NOMO-1 treated with DMSO at 0.1 percent for 48 hours (cell line): ENCODE data around the gene LAMB2.

Source experiments
- DNase-seq: peaks from one replicate; lab custom pipeline; 2025; ENCODE audit not compliant: unreplicated experiment; lab: John Stamatoyannopoulos, UW

Gene LAMB2

DNA sequence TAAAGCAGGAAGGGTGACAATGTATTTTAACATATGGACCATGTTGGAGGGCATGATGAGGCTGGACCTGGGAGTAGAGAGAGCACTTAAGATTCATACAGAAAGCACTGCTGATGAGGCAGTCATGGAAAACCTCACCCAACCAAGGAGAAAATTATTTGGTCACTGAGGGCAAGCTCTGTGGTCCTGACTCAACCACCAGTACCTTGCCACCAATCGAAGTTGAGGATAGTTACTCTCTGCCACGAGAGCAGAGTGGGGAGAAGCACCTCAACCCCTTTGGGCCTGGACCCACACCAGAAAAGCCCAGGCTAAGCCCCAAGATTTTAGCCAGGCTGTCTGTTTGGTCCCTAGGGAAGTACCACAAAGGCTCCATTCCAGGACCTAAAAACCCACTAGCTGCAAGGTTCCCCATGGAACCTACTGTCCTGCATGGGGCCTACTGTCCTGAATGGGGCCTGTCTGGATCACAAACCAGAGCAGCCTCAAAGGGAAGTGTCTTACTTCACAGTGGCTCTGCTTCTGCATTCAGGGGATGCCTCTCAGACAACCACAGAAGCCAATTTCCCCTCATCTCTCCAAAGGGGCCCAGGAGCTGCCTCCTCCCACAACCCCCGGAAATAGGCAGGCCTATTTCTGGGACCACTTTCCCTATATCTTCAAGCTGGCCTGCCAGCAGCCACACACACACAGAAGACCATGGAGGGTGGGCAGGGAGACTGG is 29.1 kb upstream of the LAMB2 start:
- DNase-seq: peak; percentile 30

DNA sequence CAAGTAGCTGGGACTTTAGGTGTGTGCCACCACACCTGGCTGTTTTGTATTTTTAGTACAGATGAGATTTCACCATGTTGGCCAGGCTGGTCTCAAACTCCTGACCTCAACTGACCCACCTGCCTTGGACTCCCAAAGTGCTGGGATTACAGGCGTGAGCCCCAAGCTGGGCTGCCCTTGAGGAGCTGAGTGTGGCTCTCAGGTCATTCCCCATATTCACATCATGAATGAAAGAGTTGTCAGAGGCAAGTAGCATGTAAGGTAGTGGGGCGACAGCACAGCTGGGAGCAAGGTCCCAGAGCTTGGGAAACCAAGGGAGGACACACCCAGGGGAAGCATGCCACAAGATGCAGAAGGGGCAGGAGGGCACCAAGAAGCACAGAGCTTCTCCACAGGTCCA is 28.3 kb upstream of the LAMB2 start:
- no peak for DNase-seq

DNA sequence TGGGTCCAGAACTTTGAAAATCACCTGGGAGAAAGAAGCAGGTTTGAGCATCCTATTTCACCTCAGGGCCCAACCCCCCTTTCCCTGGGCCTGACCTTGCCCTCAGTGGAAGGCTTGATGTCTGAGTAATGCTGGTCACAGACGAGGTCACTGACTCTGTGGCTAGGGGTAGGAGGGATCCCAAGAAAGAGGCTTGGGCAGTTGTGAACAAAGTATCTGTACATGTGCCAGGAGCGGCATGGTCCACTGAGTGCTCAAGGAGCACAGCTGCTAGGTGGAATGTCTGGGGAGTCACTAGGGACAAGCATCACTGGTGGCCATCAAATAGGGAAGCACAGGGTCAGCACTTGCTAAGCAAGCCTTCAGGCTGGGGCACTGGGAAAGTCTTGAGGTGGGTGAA is 25.9 kb upstream of the LAMB2 start:
- no peak for DNase-seq

DNA sequence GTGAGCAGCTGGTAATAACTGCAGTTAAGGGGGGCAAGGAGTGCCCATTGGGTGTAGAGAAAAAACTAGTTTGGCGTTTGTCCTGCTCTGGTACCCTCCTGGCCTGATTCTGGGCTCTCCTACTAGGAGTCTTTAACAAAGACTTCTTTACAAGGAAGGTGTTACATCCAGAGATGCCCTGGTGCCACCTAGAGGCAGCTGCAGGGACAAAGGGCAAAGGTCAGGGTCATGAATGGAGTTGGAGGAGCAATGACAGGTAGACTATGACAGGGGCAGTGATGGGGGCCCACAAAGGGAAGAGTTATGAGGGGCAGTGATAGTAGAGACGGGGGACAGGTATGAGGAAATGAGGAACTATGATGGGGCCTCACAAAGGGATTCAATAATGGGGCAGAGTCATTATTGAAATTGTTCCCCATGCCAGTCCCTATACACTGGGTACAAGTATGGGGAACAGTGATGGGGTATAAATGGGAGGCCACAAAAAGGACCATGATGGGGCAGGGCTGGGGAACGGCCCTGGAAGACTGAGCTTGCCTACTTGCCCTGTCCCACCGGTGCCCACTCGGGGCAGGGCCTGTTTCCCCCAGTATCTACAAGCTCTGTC is 25.4 kb upstream of the LAMB2 start:
- peak; percentile 40 for DNase-seq

DNA sequence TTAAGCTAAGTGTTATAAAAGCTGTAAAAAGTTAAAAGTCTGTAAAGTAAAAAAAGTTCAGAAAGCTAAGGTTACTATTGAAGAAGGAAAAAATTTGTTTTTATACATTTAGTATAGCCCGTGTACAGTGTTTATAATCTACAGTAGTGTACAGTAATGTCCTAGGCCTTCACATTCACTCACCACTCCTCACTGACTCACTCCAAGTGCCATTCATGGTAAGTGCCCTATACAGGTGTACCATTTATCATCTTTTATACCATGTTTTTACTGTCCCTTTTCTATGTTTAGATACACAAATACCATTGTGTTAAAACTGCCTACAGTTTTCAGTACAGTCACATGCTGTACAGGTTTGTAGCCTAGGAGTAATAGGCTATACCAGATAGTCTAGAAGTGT is 24.4 kb upstream of the LAMB2 start:
- no peak for DNase-seq

DNA sequence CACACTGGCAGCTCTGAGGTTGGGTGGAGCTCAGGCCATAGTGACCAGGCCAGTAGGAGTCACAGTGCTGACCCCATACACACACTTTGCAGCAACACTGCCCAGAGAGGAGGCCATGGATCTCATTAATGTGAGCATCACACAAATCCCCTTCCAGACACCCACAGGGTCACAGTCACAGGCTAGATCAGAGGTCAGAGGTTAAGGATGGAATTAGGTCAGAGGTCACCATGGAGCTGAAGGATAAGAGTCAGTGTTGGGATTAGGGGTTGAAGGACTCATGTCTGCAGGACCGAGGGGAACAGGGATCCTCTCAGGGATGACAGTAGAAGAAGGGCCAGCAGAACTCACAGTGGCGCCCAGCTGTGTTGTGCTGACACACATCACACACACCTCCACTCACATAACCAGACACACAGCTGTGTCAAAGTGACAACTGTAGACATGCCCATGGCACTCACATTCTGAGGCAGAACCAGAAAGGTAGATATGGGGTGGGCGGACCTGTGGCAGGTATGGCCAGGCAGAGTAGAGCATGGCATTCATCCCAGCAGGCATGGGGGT is 20.6 kb upstream of the LAMB2 start:
- no peak for DNase-seq

DNA sequence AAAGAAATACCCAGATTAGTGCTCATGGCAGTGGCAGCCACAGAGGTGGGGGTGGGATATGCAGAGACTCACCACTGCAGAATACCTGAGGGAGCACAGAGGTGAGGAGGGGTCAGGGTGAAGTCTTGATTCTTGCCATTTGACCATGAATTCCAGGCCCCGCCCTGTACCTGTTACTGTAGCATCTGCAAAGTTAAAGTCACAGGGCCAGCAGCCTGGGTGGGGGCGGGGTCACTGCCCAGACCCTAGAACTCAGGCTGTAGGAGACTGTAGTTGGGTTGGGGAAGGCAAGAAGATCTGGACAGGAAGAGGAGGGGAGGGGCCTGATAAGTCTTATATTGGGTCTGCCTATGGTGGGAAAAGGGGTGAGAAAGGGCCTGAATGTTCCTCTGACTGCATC is 18.8 kb upstream of the LAMB2 start:
- DNase-seq: no peak

DNA sequence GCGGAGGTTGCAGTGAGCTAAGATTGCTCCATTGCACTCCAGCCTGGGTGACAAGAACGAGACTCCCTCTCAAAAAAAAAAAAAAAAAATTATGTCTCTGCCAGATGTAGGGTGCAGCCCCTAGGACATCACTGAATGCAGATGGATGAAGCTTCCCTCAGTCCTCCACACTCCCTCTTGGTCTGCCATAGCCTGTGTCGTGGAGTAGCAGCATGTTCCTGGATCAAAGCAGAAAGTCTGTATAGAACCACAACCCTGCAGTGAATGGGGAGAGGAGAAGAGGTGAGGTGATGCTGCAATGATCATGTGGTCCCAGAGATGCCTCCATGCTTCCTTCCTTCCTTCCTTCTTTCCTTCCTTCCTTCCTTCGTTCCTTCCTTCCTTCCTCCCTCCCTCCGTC is 15.3 kb upstream of the LAMB2 start:
- DNase-seq: no peak

DNA sequence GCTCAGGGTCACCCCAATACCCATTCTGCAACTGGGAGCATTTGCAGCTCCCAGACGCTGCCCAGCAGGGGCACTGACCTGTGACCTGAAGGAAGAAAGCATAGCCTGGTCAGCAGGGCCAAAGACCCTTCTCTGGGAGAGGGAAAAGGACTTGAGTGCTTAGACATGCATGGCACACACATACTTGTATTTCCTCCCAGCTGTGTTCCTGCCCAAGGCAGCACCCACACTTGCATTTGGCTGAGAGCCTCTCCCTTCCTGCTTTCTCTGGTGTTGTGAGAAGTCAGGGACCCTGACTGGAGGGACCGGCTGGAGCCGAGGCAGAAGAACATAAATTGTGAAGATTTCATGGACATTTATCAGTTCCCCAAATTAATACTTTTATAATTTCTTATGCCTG is 7.2 kb upstream of the LAMB2 start:
- no peak for DNase-seq

DNA sequence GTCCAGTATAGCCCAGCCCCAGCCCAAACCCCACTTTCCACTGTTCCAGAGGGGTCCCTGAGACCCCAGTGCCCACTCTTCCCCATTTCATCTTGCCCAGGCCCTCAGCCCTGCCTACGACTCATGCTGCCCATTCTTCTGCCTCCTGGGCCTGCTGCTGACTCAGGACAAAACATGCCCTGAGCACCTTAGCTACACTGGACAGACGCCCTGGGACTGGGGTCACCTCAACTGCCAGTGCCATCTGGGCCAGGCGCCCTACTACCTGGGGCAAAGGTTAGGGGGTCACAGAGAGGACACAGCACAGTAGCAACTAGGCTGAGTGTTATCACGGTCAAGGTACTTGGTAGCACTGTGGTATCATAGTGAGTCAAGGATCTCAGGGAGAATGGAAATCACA is 2.6 kb upstream of the LAMB2 start:
- DNase-seq: no peak

DNA sequence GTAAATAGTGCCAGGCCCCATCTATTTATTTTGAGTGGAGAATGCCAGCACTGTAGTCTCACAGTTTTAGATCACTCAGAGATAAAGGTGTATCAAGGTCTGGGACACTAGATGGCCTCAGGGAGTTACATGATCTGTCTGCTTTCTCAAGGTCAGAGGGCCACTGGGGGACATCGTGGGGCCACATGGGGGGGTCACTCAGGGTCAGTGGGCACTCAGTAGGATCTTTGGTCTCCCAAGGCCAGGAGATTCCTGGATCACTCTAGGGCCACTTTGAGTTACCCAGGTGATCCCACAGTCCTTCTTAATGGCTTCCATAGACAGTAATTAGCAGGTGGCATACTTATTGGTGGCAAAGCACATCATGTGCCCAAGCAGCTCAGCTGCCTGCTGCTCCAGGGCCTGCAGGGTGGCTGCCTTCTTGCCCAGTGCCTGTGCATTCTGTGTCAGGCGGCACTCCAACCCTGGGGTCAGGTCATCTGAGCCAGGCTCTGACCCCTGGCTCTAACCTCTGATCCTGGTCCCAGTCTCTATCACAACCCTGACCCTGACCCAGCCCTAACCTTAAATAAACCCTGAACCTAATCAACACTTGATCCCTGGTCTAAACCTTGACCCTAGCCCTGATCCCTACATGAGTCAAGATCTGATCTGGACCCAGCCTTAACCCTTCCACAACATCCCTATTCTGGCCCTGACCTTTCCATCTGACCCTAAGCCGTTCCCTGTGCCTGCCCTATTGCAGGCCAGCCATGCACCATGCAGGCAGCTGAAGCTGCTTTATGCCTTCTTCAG is 1.8 kb upstream of the LAMB2 start:
- DNase-seq: no peak

DNA sequence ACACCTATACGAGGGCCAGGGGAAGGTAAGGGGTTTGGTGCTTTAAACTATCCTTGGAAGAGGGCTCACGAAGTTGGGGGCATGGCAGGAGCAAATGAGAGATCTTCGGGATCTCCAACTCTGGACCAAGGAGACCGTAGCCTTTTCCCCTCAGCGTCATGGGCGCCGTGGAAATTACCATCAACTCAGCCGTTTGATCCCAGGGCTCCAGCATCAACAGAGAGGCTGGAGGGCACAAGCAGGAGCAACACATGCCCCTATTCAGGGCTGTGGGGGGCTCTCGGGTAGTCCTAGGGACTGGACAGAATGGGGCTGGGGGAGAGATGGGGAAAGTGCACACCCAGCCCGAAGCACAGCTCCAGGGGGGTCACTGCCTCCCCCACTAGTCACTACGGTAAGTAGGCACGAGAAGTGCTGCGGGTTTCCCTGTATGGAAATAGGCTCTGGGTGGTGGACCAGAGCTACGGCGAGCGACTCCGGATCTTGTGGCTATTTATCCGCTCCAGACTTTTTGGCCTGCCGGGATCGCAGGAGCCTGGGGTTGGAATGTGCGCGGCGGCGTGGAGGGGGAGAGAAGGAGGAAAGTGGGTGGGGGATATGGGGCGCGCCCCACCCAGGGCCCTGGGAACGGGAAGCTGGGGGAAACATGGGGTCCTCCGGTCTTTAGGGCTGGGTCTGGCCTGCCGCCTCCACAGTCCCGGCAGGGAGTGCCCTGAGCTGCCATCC is 539 bp upstream of the LAMB2 start:
- DNase-seq: no peak

DNA sequence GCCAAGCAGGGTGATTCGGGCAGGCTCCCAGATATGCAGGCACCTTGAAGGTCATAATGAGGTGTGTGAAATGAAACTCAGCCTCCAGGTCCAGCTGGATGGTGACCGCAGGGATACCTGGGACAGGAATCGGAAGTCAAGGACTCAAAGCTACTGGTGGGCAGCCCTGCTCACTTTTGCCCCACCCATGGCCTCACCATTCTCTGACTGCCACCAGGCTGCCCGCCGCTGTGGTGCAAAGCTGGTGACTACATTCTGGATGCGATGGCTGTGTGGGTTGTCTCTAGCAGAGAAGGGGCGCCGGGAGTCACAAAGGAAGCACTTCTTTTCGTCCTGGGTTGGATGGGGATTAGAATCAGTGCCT is 795 bp downstream of the LAMB2 start:
- DNase-seq: no peak

DNA sequence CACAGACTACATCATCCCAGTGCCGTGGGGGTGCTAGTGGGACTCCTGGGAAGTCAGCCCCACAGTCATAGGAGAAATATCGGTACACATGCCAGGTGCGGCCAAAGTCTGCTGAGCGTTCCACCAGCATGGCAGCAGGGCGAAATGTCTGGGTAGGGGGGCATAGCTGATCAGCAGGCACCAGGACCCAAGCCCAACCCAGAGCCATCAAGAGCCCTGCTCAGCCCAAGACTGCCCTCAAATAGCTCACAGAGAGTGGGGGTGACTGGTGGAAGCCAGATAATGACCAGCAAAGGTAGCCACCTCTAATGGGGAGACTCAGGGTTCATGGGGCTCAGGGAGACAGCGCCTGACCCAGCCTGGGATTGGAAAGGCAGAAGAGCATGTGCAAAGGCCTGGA is 1.3 kb downstream of the LAMB2 start:
- no peak for DNase-seq

DNA sequence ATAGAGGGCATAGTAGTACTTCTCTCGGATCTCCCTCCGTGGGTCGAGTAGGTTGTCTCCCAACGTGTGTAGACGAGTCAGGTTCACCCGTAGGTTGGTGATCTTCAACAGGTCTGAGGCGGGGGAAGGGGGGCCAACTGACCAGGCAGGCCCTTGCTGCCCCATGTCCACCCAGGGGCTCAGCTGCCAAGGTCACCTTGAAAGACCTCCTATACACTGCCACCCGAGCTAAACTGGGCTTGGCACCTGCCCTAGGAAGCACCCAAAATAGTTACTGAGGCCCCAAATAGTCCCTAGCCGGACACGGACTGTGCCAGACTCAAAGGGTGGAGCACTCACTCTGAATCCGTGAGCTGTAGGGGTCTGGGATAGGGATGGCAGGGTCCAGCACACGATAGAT is 1.8 kb downstream of the LAMB2 start:
- DNase-seq: no peak

DNA sequence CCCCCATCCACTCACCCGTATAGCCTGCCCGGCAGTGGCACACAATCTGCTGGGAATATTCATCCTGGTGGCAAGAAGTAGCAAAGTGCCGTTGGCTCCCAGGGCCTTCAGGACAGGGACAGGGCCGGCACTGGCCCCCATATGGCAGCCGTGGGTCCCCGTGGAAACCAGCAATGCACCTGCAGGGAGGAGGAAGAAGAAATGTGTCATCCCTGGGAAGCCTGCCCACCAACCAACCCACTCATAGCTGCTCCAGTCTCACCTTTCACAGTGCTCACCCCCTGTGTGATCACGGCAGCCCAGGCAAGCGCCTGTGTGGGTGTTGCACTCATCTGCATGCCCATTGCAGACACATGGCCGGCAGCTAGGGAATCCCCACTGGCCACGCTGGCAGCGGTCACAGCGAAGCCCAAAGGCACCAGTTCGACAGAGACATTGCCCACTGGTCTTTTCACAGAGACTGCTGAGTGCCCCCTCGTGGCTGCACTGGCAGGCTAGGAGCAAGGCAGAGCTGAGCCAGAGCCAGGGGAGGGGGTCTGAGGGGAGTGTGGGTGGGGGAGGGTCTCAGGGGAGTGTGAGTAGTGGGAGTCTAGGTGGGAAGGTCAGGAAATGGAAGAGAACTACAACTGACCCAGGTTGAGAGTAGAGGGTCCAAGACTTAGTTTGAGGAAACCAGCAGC is 7.7 kb downstream of the LAMB2 start:
- DNase-seq: no peak

DNA sequence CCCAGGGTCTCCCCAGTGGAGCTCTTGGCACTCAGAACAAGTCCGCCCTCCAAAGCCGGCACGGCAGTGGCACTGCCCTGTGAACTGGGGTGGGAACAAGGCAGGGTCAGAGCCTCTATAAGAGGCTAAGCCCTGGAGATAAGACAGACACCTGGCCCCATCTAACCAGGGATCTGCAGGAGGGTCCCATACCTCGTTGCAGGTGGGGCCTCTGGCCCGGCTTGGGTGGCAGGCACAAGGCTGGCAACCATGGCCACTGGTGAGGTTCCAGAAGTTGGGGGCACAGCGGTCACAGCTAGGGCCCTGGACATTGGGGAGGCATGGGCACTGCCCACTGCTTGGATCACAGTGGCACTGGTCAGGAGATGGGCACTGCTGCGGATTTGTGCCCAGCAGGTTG is 8.6 kb downstream of the LAMB2 start:
- DNase-seq: no peak

DNA sequence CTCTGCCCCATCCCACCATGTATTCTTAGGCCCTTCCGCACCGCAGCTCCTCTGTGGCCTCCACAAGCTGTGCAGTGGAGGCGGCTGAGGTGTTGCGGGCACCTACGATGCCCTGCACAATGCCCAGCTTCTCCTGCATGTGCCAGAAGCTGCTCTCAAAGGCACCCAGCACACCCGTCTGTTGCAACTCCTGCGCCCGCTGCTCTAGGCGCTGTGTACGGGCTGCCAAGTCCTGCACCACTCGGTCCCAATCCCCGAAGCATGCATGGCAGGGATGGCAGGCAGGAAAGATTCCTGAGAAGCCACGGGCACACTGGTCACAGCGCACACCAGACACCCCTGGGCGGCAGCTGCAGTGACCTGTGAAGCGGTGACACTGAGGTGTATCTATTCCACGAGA is 9.2 kb downstream of the LAMB2 start:
- no peak for DNase-seq

DNA sequence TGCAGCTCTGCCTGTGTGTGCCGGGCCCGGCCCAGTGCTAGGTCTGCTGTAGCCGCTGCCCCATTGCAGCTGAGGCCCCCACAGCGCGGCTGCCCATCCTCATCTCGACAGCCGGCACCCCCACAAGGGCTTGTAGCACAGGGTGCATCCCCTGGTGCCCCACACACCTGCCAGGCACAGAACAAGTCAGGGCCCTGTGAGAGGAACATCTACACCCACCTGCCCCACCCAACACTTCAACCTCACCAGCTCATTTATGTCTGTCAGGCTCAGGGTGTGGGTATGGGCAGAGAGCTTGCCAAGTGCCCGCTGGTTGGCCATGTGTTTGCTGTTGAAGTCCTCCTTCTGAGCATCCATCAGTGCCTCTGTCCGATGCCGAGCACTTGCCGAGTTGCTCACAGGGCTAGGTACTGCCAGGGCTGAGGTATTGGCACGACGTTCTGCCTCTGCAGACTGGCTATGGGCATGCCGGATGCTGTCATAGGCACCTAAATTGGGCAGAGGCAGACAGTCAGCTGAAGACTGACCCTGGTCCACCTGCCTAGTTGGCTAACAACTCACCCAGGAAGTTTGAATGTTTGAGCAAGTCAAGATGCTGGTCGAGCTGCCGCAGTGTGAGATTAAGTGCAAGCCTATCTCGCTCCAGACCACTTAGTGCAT is 9.8 kb downstream of the LAMB2 start:
- DNase-seq: no peak

DNA sequence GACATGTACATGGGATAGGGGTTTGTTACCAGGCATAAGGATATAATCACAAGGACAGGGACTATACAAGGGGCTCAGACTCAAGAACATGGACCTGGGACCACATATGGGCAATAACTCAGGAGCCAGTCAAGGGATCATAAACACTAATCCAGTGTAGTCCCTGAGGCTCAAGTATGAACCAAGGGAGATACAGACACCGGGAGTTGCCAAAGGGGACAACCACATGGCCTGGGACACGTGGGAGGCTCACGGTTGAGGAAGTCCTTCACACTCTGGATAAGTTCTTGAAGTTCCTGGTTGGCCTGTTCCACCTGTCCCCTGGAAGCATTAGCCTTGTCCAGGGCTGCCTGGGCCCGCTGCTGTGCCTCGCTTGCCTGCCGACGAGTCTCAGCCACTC is 10.4 kb downstream of the LAMB2 start:
- DNase-seq: no peak
